K562 (cell line): ENCODE data around the gene LIG3. TPM values are rescaled to one million over a fixed set of nuclear protein-coding genes. Genes with fewer than 3 reads are reported as not detected.

Experiments used
- ATAC-seq: fragments of 200-7000 bp; cut with Tn5 transposase; 3 replicates; pipeline ENCODE4 v1.9.1; 2020; ENCODE audit warnings: moderate library complexity
- BruUV-seq: library from RNA; stranded (reverse); fragments of 400-500 nt; replicated peaks from 2 replicates; lab custom pipeline; 2021; lab: Mats Ljungman, UMichigan
- CTCF ChIA-PET: fragments of 300-600 bp; formaldehyde crosslinking; extraction: SDS; loops from one replicate; lab custom pipeline; 2021; ENCODE audit warnings: low intra/inter-chr PET ratio; lab: Yijun Ruan, JAX
- POLR2A ChIA-PET: fragments of 300-600, 350-650 bp; sonication (Branson Sonifier 250); formaldehyde crosslinking; extraction: SDS; loops from one replicate; lab custom pipeline; 2021; ENCODE audit warnings: antibody characterized with exemption, inconsistent platforms; lab: Yijun Ruan, JAX
- DNase-seq, 4 experiments: peaks; one replicate each; pipeline versions ENCODE4 v3.0.0 to v3.0.0-alpha.2; 2011 to 2018; ENCODE audit warnings: low spot score in 3 of 4, mixed read lengths in 3 of 4; ENCODE audit errors: extremely low read depth in 1 of 4
- FAIRE-seq: peaks from 2 replicates; lab custom pipeline; 2011; peaks lifted over from hg19 to GRCh38; lab: Jason Lieb, UNC
- H2AFZ ChIP-seq: 2 replicates; pipeline ENCODE4 v1.6.0; 2011; ENCODE audit warnings: low read depth, low read length, control low read depth, inconsistent platforms
- H3K27ac ChIP-seq: fragments of 200-600 bp; 3 replicates; pipeline ENCODE4 v1.8.0; 2011; ENCODE audit warnings: low read depth, mild to moderate bottlenecking, control low read depth, inconsistent platforms, low read length, moderate library complexity, mixed read lengths; ENCODE audit errors: extremely low read depth
- H3K27me3 ChIP-seq, 2 experiments: fragments of 300-600 bp in 1 of 2; 2 replicates in 1 of 2; 3 replicates in 1 of 2; pipeline versions ENCODE4 v1.6.0 to v1.8.0; 2011; ENCODE audit warnings: inconsistent platforms in 2 of 2, low read length in 2 of 2, mild to moderate bottlenecking in 1 of 2, mixed read lengths in 1 of 2, moderate library complexity in 1 of 2; ENCODE audit not compliant: control insufficient read depth in 2 of 2, insufficient read depth in 2 of 2
- H3K36me3 ChIP-seq: fragments of 300-600 bp; 3 replicates; pipeline ENCODE4 v1.8.0; 2011; ENCODE audit warnings: mild to moderate bottlenecking, low read length, inconsistent platforms; ENCODE audit not compliant: control insufficient read depth, insufficient read depth
- H3K4me1 ChIP-seq, 2 experiments: fragments of 200-600 bp in 1 of 2; replicated peaks in 1 of 2; 2 replicates in 1 of 2; 3 replicates in 1 of 2; pipeline versions ENCODE4 v1.5.1 to v1.8.0; 2011; ENCODE audit warnings: inconsistent platforms in 2 of 2, low read length in 2 of 2, mild to moderate bottlenecking in 1 of 2, mixed read lengths in 1 of 2, moderate library complexity in 1 of 2; ENCODE audit not compliant: control insufficient read depth in 2 of 2, insufficient read depth in 2 of 2
- H3K4me2 ChIP-seq: 2 replicates; pipeline ENCODE4 v1.6.1; 2011; ENCODE audit warnings: low read length, control low read depth, inconsistent platforms, mixed read lengths; ENCODE audit not compliant: insufficient read depth
- H3K4me3 ChIP-seq: fragments of 200-600 bp; sonication (generic), shearing (Covaris generic); 2 replicates; pipeline ENCODE4 v1.5.1; 2016; ENCODE audit warnings: control low read depth, inconsistent platforms
- H3K79me2 ChIP-seq: fragments of 200-600 bp; 3 replicates; pipeline ENCODE4 v1.8.0; 2011; ENCODE audit warnings: low read length, inconsistent platforms; ENCODE audit not compliant: control insufficient read depth, insufficient read depth
- H3K9ac ChIP-seq, 2 experiments: 2 replicates each; pipeline versions ENCODE4 v1.6.0 to v1.6.1; 2011; ENCODE audit warnings: low read depth in 2 of 2, low read length in 2 of 2, control low read depth in 1 of 2, inconsistent platforms in 1 of 2, mild to moderate bottlenecking in 1 of 2, mixed read lengths in 1 of 2; ENCODE audit not compliant: insufficient read depth in 1 of 2
- H3K9me1 ChIP-seq: one replicate; pipeline ENCODE4 v1.6.0; 2011; ENCODE audit warnings: inconsistent platforms, mild to moderate bottlenecking, low read length, moderate library complexity; ENCODE audit not compliant: control insufficient read depth, insufficient read depth
- H3K9me3 ChIP-seq: replicated peaks from 2 replicates; pipeline ENCODE4 v1.5.1; 2011; ENCODE audit warnings: low read depth, low read length, inconsistent platforms; ENCODE audit not compliant: control insufficient read depth, insufficient read depth
- H4K20me1 ChIP-seq: replicated peaks from 2 replicates; pipeline ENCODE4 v1.6.1; 2011; ENCODE audit warnings: low read length, inconsistent platforms, mixed read lengths; ENCODE audit not compliant: control insufficient read depth, insufficient read depth
- ARID1B ChIP-seq: fragments of 450-650 bp; IDR thresholded peaks from 2 replicates; pipeline ENCODE4 v1.6.1; 2016; ENCODE audit warnings: antibody characterized with exemption, mild to moderate bottlenecking, inconsistent platforms
- ATF3 ChIP-seq, 2 experiments: fragments of 450-650 bp in 1 of 2; sonication (generic) in 1 of 2; formaldehyde crosslinking in 1 of 2; IDR thresholded peaks in 1 of 2; conservative IDR thresholded peaks in 1 of 2; 2 replicates each; pipeline versions ENCODE4 v1.6.1 to v1.8.1; 2016 to 2023; ENCODE audit warnings: mild to moderate bottlenecking in 2 of 2, moderate library complexity in 2 of 2, inconsistent platforms in 1 of 2, missing genetic modification reagents in 1 of 2
- MCM5 ChIP-seq: fragments of 450-650 bp; IDR thresholded peaks from 2 replicates; pipeline ENCODE4 v1.6.1; 2016; ENCODE audit warnings: low read depth
- NFE2 ChIP-seq: IDR thresholded peaks from 2 replicates; pipeline ENCODE4 v1.6.1; 2014; ENCODE audit warnings: antibody characterized with exemption, low read depth
- NR1H2 ChIP-seq: sonication (generic); formaldehyde crosslinking; IDR thresholded peaks from 2 replicates; pipeline ENCODE4 v1.4.0; 2020; ENCODE audit warnings: mild to moderate bottlenecking, missing genetic modification reagents
- PHB ChIP-seq: fragments of 250-450 bp; sonication (Bioruptor Pico); IDR thresholded peaks from 2 replicates; pipeline ENCODE4 v1.5.0; 2021
- RCOR1 ChIP-seq, 2 experiments: IDR thresholded peaks; 2 replicates each; pipeline ENCODE4 v1.6.1; 2012; ENCODE audit warnings: low read depth in 2 of 2, low read length in 2 of 2, borderline replicate concordance in 1 of 2, improper control_type of control experiment in 1 of 2
- SOX6 ChIP-seq: fragments of 450-650 bp; IDR thresholded peaks from 2 replicates; pipeline ENCODE4 v1.6.1; 2014; ENCODE audit warnings: mild to moderate bottlenecking
- ZMIZ1 ChIP-seq, 2 experiments: fragments of 150-350 bp in 1 of 2; IDR thresholded peaks; 2 replicates each; pipeline ENCODE4 v1.6.1; 2012 to 2016; ENCODE audit warnings: low read depth in 2 of 2, low read length in 2 of 2, mild to moderate bottlenecking in 1 of 2, moderate library complexity in 1 of 2
- ZNF224 ChIP-seq: sonication (generic); formaldehyde crosslinking; IDR thresholded peaks from 2 replicates; pipeline ENCODE4 v1.8.0; 2022; ENCODE audit warnings: mild to moderate bottlenecking, missing genetic modification reagents
- WGBS: fragments of 100-300 bp; shearing (Covaris generic); methylation state at CpG from one replicate; pipeline ENCODE4 v1.1.6; 2016; ENCODE audit warnings: low coverage, mixed read lengths; ENCODE audit not compliant: insufficient coverage; ENCODE audit errors: missing lambda C conversion rate; 5-methylcytosine and 5-hydroxymethylcytosine counted together
- in situ Hi-C: fragments of 300-500 bp; cut with MboI; formaldehyde crosslinking; loops from 4 replicates; pipeline ENCODE4 v1.15.0; 2018; ENCODE audit warnings: inconsistent platforms, mixed read lengths
- intact Hi-C: fragments of 100-400 bp; cut with micrococcal nuclease; formaldehyde crosslinking; loops from 2 replicates; pipeline ENCODE4 v1.14.2; 2022
- polyA plus RNA-seq, 8 experiments: library from polyadenylated mRNA; depleted of rRNA in 4 of 8; stranded (reverse) in 5 of 8; unstranded in 3 of 8; fragments of >200 nt; fragmentation: Nextera tagmentation in 2 of 8; fragmentation: Illumina TruSeq in 1 of 8; extraction: Ambion mirVana in 2 of 8; extraction: Trizol in 1 of 8; gene quantifications; 2 replicates each; pipeline versions ENCODE4 v1.2.1 to v1.2.3, GENCODE V29; 2011 to 2014; ENCODE audit warnings: inconsistent platforms in 1 of 8, missing spikeins in 1 of 8
- total RNA-seq, 7 experiments: library from RNA; depleted of rRNA in 6 of 7; stranded (reverse); fragments of >200 nt in 6 of 7; fragmentation: Illumina TruSeq in 2 of 7; extraction: Trizol in 2 of 7; gene quantifications; 2 replicates each; pipeline versions ENCODE4 v1.2.1 to v1.2.3, GENCODE V29; 2011 to 2021; ENCODE audit warnings: low replicate concordance in 1 of 7
- TF ChIP-seq, protein P1 (sequence below): fragments of 200-400 bp; formaldehyde crosslinking; IDR thresholded peaks from 2 replicates; pipeline ENCODE4 v1.6.1; 2017; ENCODE audit warnings: mild to moderate bottlenecking, low read depth, low read length, moderate library complexity

Gene LIG3
- total and polyA plus RNA-seq, 9 of the 15 experiments (the other 6 are each of a cell fraction or from before 2014, with no cell fraction given): 7.6 to 75.0 (median 43.0) TPM

- no peak for TF ChIP-seq ZMIZ1 (IDR thresholded peaks at IDR 0.05; ENCODE audit: low read depth in 2 of 2, low read length in 2 of 2)
Observed at GRCh38 chr17:34974179-34974578, 6.1 kb upstream of the LIG3 start (continued).

DNA sequence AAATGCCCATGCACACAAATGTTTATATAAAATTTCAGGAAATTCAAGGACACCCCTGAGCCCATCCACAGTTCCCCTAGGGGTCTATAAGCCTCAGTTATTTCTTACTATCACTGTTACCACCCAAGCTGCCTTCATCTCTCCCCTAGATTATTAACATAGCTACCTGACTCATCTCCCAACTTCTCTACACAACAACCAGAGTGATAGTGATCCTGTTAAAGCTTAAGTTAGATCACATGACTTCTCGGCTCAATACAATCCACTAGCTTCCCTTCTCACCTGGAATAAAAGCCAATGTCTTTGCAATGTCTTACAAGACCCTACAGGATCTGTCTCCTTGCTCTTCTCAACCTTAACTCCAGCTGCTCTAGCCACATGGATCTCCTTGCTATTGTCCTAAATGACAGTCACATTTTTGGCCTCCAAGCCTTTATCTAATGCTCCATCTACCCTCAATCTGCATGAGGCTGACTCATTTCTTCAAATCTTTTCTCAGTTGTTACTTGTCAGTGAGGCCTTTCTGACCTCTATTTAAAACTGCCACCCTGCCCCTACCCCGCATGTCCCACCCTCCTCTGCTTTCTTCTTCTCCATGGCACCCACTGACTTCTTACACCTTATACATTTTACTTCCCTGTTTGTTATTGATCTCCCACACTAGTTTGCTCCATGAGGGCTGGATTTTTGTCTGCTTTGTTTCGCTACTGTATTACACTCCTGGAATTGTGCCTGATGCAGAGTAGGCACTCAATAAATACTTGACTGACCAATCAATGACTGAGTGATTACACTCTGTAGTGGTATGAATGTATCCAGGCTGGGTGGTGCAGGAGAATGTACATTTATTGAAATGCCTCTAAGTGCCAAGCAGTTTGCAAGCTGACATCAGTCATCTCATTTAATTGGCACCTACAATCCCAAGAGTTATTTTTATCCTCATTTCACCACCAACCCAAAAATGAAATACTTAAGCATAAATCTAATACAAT, 5.2 kb upstream of the LIG3 start:
- DNase-seq: no peak
- WGBS: 44% methylated on average over 3 of the region's 3 CpGs
- no peak overlapping the region for H3K4me3 ChIP-seq
- POLR2A ChIA-PET: interaction anchor here (0.6 to 2.2 kb wide), 5 partner anchors 9 to 109 kb away, joined by 3 to 13 read pairs (median 5); partner anchors contain the start of genes CCT6B and ZNF830
- intact Hi-C loops: no loop called here
- H4K20me1 ChIP-seq: no peaks in the 10 kb centered on the region
- no TSS peak for BruUV-seq
- H3K9me3 ChIP-seq: no peaks in the 10 kb centered on the region
- no peak for ATAC-seq
- peaks cover under 1 to 11% of the 10 kb centered on the region in 2 experiments; a peak in 3 of 5 replicates for H3K4me1 ChIP-seq
- no peak overlapping the region for H3K9ac ChIP-seq
- no peak overlapping the region for H3K27ac ChIP-seq
- FAIRE-seq: no peak
- H2AFZ ChIP-seq: no peak overlapping the region
- no peaks in the 10 kb centered on the region for H3K27me3 ChIP-seq
- no peaks in the 10 kb centered on the region for H3K9me1 ChIP-seq
- no peaks in the 10 kb centered on the region for H3K79me2 ChIP-seq
- H3K36me3 ChIP-seq: no peaks in the 10 kb centered on the region
- H3K4me2 ChIP-seq: no peak overlapping the region
- CTCF ChIA-PET: no interaction called here
- in situ Hi-C loops: no loop called here
- TF ChIP-seq PHB (CRISPR knock-in tag) (no peak), NR1H2 (CRISPR knock-in tag) (no peak), SOX6 (peak; percentile 54; the same call in 1 of the 2 replicates), RCOR1 (IDR thresholded peaks at IDR 0.05; ENCODE audit: borderline replicate concordance in 1 of 2, low read depth in 2 of 2, low read length in 2 of 2) (peak in 1 of 2 experiments; percentile 75; a peak in 1 of 4 replicates), ZNF224 (CRISPR knock-in tag) (no peak), MCM5 (no peak), ARID1B (peak; percentile 54; the same call in 1 of the 2 replicates), ATF3 (IDR thresholded peaks at IDR 0.05) (peak; percentile 69), ATF3 (CRISPR knock-in tag; conservative IDR thresholded peaks at IDR 0.05) (no peak), NFE2 (peak; percentile 18; the same call in 1 of the 2 replicates)
- TF ChIP-seq, protein P1, sequence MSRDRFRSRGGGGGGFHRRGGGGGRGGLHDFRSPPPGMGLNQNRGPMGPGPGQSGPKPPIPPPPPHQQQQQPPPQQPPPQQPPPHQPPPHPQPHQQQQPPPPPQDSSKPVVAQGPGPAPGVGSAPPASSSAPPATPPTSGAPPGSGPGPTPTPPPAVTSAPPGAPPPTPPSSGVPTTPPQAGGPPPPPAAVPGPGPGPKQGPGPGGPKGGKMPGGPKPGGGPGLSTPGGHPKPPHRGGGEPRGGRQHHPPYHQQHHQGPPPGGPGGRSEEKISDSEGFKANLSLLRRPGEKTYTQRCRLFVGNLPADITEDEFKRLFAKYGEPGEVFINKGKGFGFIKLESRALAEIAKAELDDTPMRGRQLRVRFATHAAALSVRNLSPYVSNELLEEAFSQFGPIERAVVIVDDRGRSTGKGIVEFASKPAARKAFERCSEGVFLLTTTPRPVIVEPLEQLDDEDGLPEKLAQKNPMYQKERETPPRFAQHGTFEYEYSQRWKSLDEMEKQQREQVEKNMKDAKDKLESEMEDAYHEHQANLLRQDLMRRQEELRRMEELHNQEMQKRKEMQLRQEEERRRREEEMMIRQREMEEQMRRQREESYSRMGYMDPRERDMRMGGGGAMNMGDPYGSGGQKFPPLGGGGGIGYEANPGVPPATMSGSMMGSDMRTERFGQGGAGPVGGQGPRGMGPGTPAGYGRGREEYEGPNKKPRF: no peak
